HG03520 (cell line): ENCODE measurements around the gene R3HDM2.

Source experiments
- ATAC-seq: cut with Tn5 transposase; IDR thresholded peaks from one replicate; pipeline ENCODE4 v1.9.1; 2021; ENCODE audit warnings: mild to moderate bottlenecking, moderate library complexity; ENCODE audit not compliant: unreplicated experiment

Gene R3HDM2

GRCh38 chr12:57220770-57221168 is 210.1 kb downstream of the R3HDM2 start:
- no peak for ATAC-seq

GRCh38 chr12:57219993-57220754 is 210.7 kb downstream of the R3HDM2 start:
- ATAC-seq = no peak

GRCh38 chr12:57219205-57219992 is 211.4 kb downstream of the R3HDM2 start:
- no peak for ATAC-seq

GRCh38 chr12:57218030-57218853 is 212.6 kb downstream of the R3HDM2 start:
- ATAC-seq = no peak

GRCh38 chr12:57216921-57217879 is 213.6 kb downstream of the R3HDM2 start:
- ATAC-seq = no peak

- no peak for ATAC-seq
These were observed 214.6 kb downstream of the R3HDM2 start, which contains the start of gene NXPH4 for GRCh38 chr12:57216014-57216911. NXPH4 (plus strand) TSS chr12:57216794; CDS start chr12:57216970, 176 bp downstream.

GRCh38 chr12:57215668-57216013 is 215.2 kb downstream of the R3HDM2 start:
- no peak for ATAC-seq

- ATAC-seq = no peak
These were observed 215.8 kb downstream of the R3HDM2 start for GRCh38 chr12:57215065-57215464.

GRCh38 chr12:57214398-57214781 is 216.5 kb downstream of the R3HDM2 start:
- ATAC-seq = no peak

GRCh38 chr12:57213763-57214397 is 217.0 kb downstream of the R3HDM2 start:
- ATAC-seq = no peak

GRCh38 chr12:57213058-57213715 is 217.7 kb downstream of the R3HDM2 start:
- no peak for ATAC-seq

GRCh38 chr12:57212701-57213057 is 218.2 kb downstream of the R3HDM2 start:
- ATAC-seq = no peak

- no peak for ATAC-seq
These were observed 218.8 kb downstream of the R3HDM2 start for GRCh38 chr12:57211791-57212700.

- no peak for ATAC-seq
These were observed 219.7 kb downstream of the R3HDM2 start for GRCh38 chr12:57210926-57211692.

- no peak for ATAC-seq
These were observed 220.4 kb downstream of the R3HDM2 start for GRCh38 chr12:57210461-57210860.

GRCh38 chr12:57209916-57210315 is 220.9 kb downstream of the R3HDM2 start:
- ATAC-seq = no peak
